HG02938 (cell line): ENCODE results near the gene CHST3.

ENCODE experiments used
- ATAC-seq: cut with Tn5 transposase; IDR thresholded peaks from one replicate; pipeline ENCODE4 v1.9.1; 2021; ENCODE audit warnings: mild to moderate bottlenecking, moderate library complexity; ENCODE audit not compliant: unreplicated experiment

Gene CHST3

GRCh38 chr10:72049969-72050781 lies 86.0 kb downstream of the CHST3 start:
- no peak for ATAC-seq

GRCh38 chr10:72050873-72051272 lies 86.7 kb downstream of the CHST3 start:
- ATAC-seq = no peak

GRCh38 chr10:72053690-72054089 lies 89.5 kb downstream of the CHST3 start:
- no peak for ATAC-seq

- no peak for ATAC-seq
Observed at GRCh38 chr10:72056113-72056512, 91.9 kb downstream of the CHST3 start.

- ATAC-seq = no peak
Observed at GRCh38 chr10:72056932-72057751, 92.9 kb downstream of the CHST3 start.

GRCh38 chr10:72058347-72058898 lies 94.2 kb downstream of the CHST3 start:
- no peak for ATAC-seq

GRCh38 chr10:72058989-72059842 lies 95.0 kb downstream of the CHST3 start:
- ATAC-seq = no peak

GRCh38 chr10:72059843-72060822 lies 95.9 kb downstream of the CHST3 start:
- ATAC-seq = no peak

- no peak for ATAC-seq
Observed at GRCh38 chr10:72061491-72061890, 97.3 kb downstream of the CHST3 start.

GRCh38 chr10:72061930-72062329 lies 97.7 kb downstream of the CHST3 start:
- ATAC-seq = no peak

- no peak for ATAC-seq
Observed at GRCh38 chr10:72062382-72062781, 98.2 kb downstream of the CHST3 start.
